HepG2 (cell line): ENCODE results near the gene NTM. TPM values are rescaled to one million over a fixed set of nuclear protein-coding genes. Genes with fewer than 3 reads are reported as not detected.

Source experiments
- ATAC-seq: fragments of 200-7000 bp; cut with Tn5 transposase; 3 replicates; pipeline ENCODE4 v1.9.1; 2020; ENCODE audit warnings: mild to moderate bottlenecking, moderate library complexity
- BruUV-seq: library from RNA; stranded (reverse); fragments of 400-500 nt; replicated peaks from 2 replicates; lab custom pipeline; 2021; lab: Mats Ljungman, UMichigan
- CTCF ChIA-PET: fragments of 300-600 bp; formaldehyde crosslinking; extraction: SDS; loops from one replicate; lab custom pipeline; 2021; ENCODE audit warnings: low total read pairs, inconsistent platforms, low intra/inter-chr PET ratio; lab: Yijun Ruan, JAX
- POLR2A ChIA-PET: fragments of 350-600 bp; sonication (Branson Sonifier 250); formaldehyde crosslinking; loops from one replicate; lab custom pipeline; 2020; ENCODE audit warnings: antibody characterized with exemption, inconsistent platforms; lab: Yijun Ruan, JAX
- DNase-seq: peaks from one replicate; pipeline ENCODE4 v3.0.0-alpha.2; 2015; ENCODE audit warnings: low spot score
- FAIRE-seq: peaks from 3 replicates; lab custom pipeline; 2011; peaks lifted over from hg19 to GRCh38; lab: Jason Lieb, UNC
- H2AFZ ChIP-seq: one replicate; pipeline ENCODE4 v1.6.1; 2011; ENCODE audit warnings: low read length, inconsistent platforms
- H3K27ac ChIP-seq: fragments of 300-600 bp; 3 replicates; pipeline ENCODE4 v1.8.0; 2011; ENCODE audit warnings: mixed run types, mild to moderate bottlenecking, mixed read lengths, low read length, inconsistent platforms; ENCODE audit not compliant: insufficient read depth; ENCODE audit errors: extremely low read length
- H3K27me3 ChIP-seq, 2 experiments: fragments of 200-600 bp in 1 of 2; 2 replicates in 1 of 2; 3 replicates in 1 of 2; pipeline versions ENCODE4 v1.6.0 to v1.8.0; 2011; ENCODE audit warnings: low read length in 2 of 2, mild to moderate bottlenecking in 2 of 2, moderate library complexity in 2 of 2, inconsistent platforms in 1 of 2; ENCODE audit not compliant: insufficient read depth in 2 of 2, control insufficient read depth in 1 of 2
- H3K36me3 ChIP-seq, 2 experiments: fragments of 200-600 bp in 1 of 2; replicated peaks in 1 of 2; 2 replicates in 1 of 2; 3 replicates in 1 of 2; pipeline versions ENCODE4 v1.5.1 to v1.8.0; 2011; ENCODE audit warnings: low read length in 2 of 2, inconsistent platforms in 1 of 2; ENCODE audit not compliant: insufficient read depth in 2 of 2, control insufficient read depth in 1 of 2
- H3K4me1 ChIP-seq: 2 replicates; pipeline ENCODE4 v1.5.1; 2012; ENCODE audit warnings: low read length, inconsistent platforms; ENCODE audit not compliant: insufficient read depth
- H3K4me2 ChIP-seq: 2 replicates; pipeline ENCODE4 v1.6.0; 2011; ENCODE audit warnings: low read depth, low read length, inconsistent platforms
- H3K4me3 ChIP-seq, 3 experiments: fragments of 200-600 bp in 1 of 3; sonication (generic), shearing (Covaris generic) in 1 of 3; replicated peaks in 1 of 3; 2 replicates each; pipeline ENCODE4 v1.5.1; 2011 to 2016; ENCODE audit warnings: low read length in 3 of 3, inconsistent platforms in 2 of 3, low read depth in 2 of 3, mild to moderate bottlenecking in 2 of 3, control low read depth in 1 of 3, mixed read lengths in 1 of 3; ENCODE audit not compliant: insufficient read depth in 1 of 3
- H3K79me2 ChIP-seq: one replicate; pipeline ENCODE4 v1.6.1; 2011; ENCODE audit warnings: low read length, inconsistent platforms; ENCODE audit not compliant: insufficient read depth
- H3K9ac ChIP-seq: 2 replicates; pipeline ENCODE4 v1.6.0; 2011; ENCODE audit warnings: mild to moderate bottlenecking, low read depth, low read length, inconsistent platforms; ENCODE audit not compliant: insufficient read depth
- H3K9me3 ChIP-seq: 2 replicates; pipeline ENCODE4 v1.5.1; 2012; ENCODE audit warnings: mild to moderate bottlenecking, low read length
- H4K20me1 ChIP-seq: 2 replicates; pipeline ENCODE4 v1.6.0; 2011; ENCODE audit warnings: inconsistent platforms, mild to moderate bottlenecking, low read length, moderate library complexity; ENCODE audit not compliant: insufficient read depth
- GPN1 ChIP-seq: sonication (generic); formaldehyde crosslinking; IDR thresholded peaks from 2 replicates; pipeline ENCODE4 v1.5.1; 2020; ENCODE audit warnings: missing genetic modification reagents, borderline replicate concordance
- NFE2L1 ChIP-seq: sonication (generic); formaldehyde crosslinking; IDR thresholded peaks from 2 replicates; pipeline ENCODE4 v1.4.0; 2020; ENCODE audit warnings: missing genetic modification reagents, mild to moderate bottlenecking, borderline replicate concordance
- NR2C2 ChIP-seq: sonication (generic); formaldehyde crosslinking; IDR thresholded peaks from 2 replicates; pipeline ENCODE4 v1.4.0; 2020; ENCODE audit warnings: missing genetic modification reagents, mild to moderate bottlenecking, moderate library complexity, borderline replicate concordance
- RFX5 ChIP-seq: IDR thresholded peaks from 2 replicates; pipeline ENCODE4 v1.6.1; 2011; ENCODE audit warnings: low read depth, low read length, improper control_type of control experiment
- SNAPC5 ChIP-seq: sonication (generic); formaldehyde crosslinking; IDR thresholded peaks from 2 replicates; pipeline ENCODE4 v1.8.1; 2023; ENCODE audit warnings: mild to moderate bottlenecking, missing genetic modification reagents, borderline replicate concordance
- ZNF101 ChIP-seq: sonication (generic); formaldehyde crosslinking; IDR thresholded peaks from 2 replicates; pipeline ENCODE4 v1.4.0; 2020; ENCODE audit warnings: mild to moderate bottlenecking, low read depth, missing genetic modification reagents, borderline replicate concordance
- ZNF44 ChIP-seq: sonication (generic); formaldehyde crosslinking; IDR thresholded peaks from 2 replicates; pipeline ENCODE4 v1.5.1; 2020; ENCODE audit warnings: mild to moderate bottlenecking, missing genetic modification reagents
- ZNF670 ChIP-seq: sonication (generic); formaldehyde crosslinking; IDR thresholded peaks from 2 replicates; pipeline ENCODE4 v1.8.0; 2022; ENCODE audit warnings: mild to moderate bottlenecking, missing genetic modification reagents, borderline replicate concordance
- ZNF720 ChIP-seq: sonication (generic); formaldehyde crosslinking; IDR thresholded peaks from 2 replicates; pipeline ENCODE4 v1.4.0; 2020; ENCODE audit warnings: missing genetic modification reagents
- ZNF792 ChIP-seq: IDR thresholded peaks from 2 replicates; pipeline ENCODE4 v1.6.1; 2016
- WGBS: methylation state at CpG from one replicate; pipeline ENCODE4 v1.1.6; 2017; ENCODE audit warnings: low lambda C conversion rate; 5-methylcytosine and 5-hydroxymethylcytosine counted together
- in situ Hi-C: cut with HindIII; loops from 2 replicates; pipeline ENCODE4 v1.10.0; 2017; ENCODE audit warnings: low pct_unique_long_range_greater_than_20kb; ENCODE audit not compliant: extremely low pct_ligation_motif_present
- intact Hi-C: fragments of 100-400 bp; cut with micrococcal nuclease; formaldehyde crosslinking; loops from one replicate; pipeline ENCODE4 v1.10.0; 2022; ENCODE audit not compliant: unreplicated experiment
- polyA plus RNA-seq, 8 experiments: library from polyadenylated mRNA; depleted of rRNA in 3 of 8; stranded (reverse) in 7 of 8; unstranded in 1 of 8; fragments of >200 nt; fragmentation: Illumina TruSeq in 4 of 8; extraction: Trizol in 4 of 8; gene quantifications; 2 replicates each; pipeline versions ENCODE4 v1.2.1 to v1.2.3, GENCODE V29; 2011 to 2016; ENCODE audit warnings: low read depth in 4 of 8, missing spikeins in 1 of 8, mixed read lengths in 1 of 8; ENCODE audit not compliant: insufficient read depth in 1 of 8
- total RNA-seq, 5 experiments: library from RNA; depleted of rRNA; stranded (reverse); fragments of >200 nt; fragmentation: Illumina TruSeq; extraction: Trizol; gene quantifications; 2 replicates each; pipeline ENCODE4 v1.2.3, GENCODE V29; 2016; ENCODE audit warnings: low read depth in 1 of 5
- TF ChIP-seq, protein P1 (sequence below): sonication (generic); formaldehyde crosslinking; IDR thresholded peaks from 2 replicates; pipeline ENCODE4 v1.8.1; 2023; ENCODE audit warnings: missing genetic modification reagents, inconsistent platforms, borderline replicate concordance

Gene NTM
- total and polyA plus RNA-seq, 2 of the 13 experiments (the other 11 are each of a cell fraction or from before 2014, with no cell fraction given), result not detected

- DNase-seq, result no peak
- no peak overlapping the region for H3K9ac ChIP-seq
- no TSS peak for BruUV-seq
- intact Hi-C loops (no loop called here), in situ Hi-C loops (no loop called here)
- H3K27me3 ChIP-seq, result peaks cover 0 to 16% of the 10 kb centered on the region in 2 experiments; a peak in 1 of 5 replicates
- no peaks in the 10 kb centered on the region for H3K4me1 ChIP-seq
- ChIA-PET CTCF (no interaction called here), POLR2A (no interaction called here)
- no peak for FAIRE-seq
- TF ChIP-seq ZNF44 (CRISPR knock-in tag) (no peak), ZNF101 (no peak), RFX5 (no peak), ZNF720 (CRISPR knock-in tag) (no peak), NFE2L1 (no peak)
- H2AFZ ChIP-seq, result no peak overlapping the region
- no peaks in the 10 kb centered on the region for H3K9me3 ChIP-seq
- H3K79me2 ChIP-seq, result no peaks in the 10 kb centered on the region
- no peak overlapping the region for H3K27ac ChIP-seq
- H3K4me2 ChIP-seq, result no peak overlapping the region
- no peak for ATAC-seq
- no peaks in the 10 kb centered on the region for H3K36me3 ChIP-seq
- no peaks in the 10 kb centered on the region for H4K20me1 ChIP-seq
- 0% methylated on average over 2 of the region's 2 CpGs for WGBS
- no peak overlapping the region for H3K4me3 ChIP-seq
Measured at GRCh38 chr11:131592734-131593133, 222.3 kb downstream of the NTM start.

DNA sequence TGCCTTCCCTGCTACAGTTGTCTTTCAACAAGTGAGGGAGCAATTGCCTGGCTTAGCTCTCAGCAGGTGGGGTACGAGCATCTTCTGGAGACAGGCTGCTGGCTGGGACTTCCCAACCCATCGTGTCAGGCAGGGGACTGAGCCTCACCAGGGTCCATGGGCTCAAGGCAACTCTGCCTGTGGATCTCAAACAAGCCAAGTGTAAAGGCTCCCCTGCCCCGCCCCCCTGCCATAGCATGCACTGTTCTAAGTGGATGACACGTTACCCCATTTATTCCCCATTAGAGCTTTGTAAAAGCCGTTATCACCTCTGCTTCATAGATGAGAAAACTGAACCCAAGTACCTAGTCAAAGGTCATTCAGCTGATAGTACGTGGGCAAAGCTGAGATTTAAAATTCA, 222.9 kb downstream of the NTM start:
- POLR2A ChIA-PET, result no interaction called here
- no TSS peak for BruUV-seq
- WGBS, result 0% methylated on average over 6 of the region's 6 CpGs
- TF ChIP-seq SNAPC5 (CRISPR knock-in tag) (no peak), ZNF792 (CRISPR knock-in tag) (no peak), NR2C2 (CRISPR knock-in tag) (no peak), GPN1 (CRISPR knock-in tag) (no peak), ZNF670 (CRISPR knock-in tag) (no peak)
- TF ChIP-seq, protein P1, sequence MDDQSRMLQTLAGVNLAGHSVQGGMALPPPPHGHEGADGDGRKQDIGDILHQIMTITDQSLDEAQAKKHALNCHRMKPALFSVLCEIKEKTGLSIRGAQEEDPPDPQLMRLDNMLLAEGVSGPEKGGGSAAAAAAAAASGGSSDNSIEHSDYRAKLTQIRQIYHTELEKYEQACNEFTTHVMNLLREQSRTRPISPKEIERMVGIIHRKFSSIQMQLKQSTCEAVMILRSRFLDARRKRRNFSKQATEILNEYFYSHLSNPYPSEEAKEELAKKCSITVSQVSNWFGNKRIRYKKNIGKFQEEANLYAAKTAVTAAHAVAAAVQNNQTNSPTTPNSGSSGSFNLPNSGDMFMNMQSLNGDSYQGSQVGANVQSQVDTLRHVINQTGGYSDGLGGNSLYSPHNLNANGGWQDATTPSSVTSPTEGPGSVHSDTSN (CRISPR knock-in tag), result no peak
- TF ChIP-seq, all 625 proteins: peak for 0
- no peak overlapping the region for H3K4me3 ChIP-seq
- no peaks in the 10 kb centered on the region for H3K36me3 ChIP-seq
- no peak for FAIRE-seq
- H3K27me3 ChIP-seq, result peaks cover 0 to 16% of the 10 kb centered on the region in 2 experiments; a peak in 1 of 5 replicates
- CTCF ChIA-PET, result no interaction called here
- H2AFZ ChIP-seq, result no peak overlapping the region
- intact Hi-C loops, result no loop called here
- H3K9me3 ChIP-seq, result no peaks in the 10 kb centered on the region
- DNase-seq, result no peak
- no peaks in the 10 kb centered on the region for H4K20me1 ChIP-seq
- ATAC-seq, result no peak
- no peak overlapping the region for H3K9ac ChIP-seq
- in situ Hi-C loops, result no loop called here
- H3K4me2 ChIP-seq, result no peak overlapping the region
- no peaks in the 10 kb centered on the region for H3K79me2 ChIP-seq
- H3K27ac ChIP-seq, result no peak overlapping the region
- H3K4me1 ChIP-seq, result no peaks in the 10 kb centered on the region
